Activated T-cell treated with anti-CD3 and anti-CD28 coated beads, Interleukin-2, amount 50 U/mL, for 1 hour (primary cell): Measurements from ENCODE around the gene HOXA4.

Experiments
- DNase-seq: peaks from one replicate; pipeline ENCODE4 v3.0.0-alpha.2; 2020

Gene HOXA4

DNA sequence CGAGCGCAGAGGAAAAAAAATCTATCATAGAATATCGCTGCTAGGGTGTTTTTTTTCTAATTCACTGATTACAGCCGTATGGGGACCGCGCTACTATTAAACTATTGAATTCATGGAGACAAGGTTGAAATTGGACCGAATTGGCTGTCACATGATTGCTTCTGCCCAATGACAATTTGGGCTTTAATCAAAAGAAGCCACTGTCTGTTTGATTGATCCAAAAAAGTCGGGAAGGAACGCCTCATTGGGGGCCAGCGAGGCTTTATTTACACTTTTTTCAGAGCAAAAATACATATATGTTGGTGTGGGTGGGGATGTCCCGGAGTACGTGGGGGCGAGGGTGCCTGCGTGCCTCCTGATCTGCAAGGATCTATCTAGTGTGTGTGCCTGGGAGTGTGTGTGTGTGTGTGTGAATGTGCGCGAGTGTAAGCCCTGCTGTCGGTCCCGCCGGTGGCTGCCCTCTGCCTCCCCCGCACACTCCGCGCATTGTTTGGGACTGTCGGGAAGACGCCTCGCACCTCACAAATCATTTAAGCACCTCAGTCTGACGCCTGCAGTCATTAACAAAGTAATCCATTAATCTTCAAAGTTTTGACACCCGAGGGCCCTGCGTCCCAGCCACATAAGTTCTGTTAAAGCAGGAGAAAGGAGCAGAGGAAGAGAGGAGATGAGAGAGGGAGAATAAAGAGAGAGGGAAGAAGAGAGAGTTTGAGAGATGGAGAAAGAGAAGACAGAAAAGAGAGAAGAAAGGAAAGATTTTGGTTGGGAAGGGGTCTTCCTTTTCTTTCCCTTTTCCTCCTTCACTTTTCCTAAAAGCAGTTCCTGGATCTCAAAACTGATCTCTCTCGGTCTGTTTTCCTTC is 27.7 kb downstream of the HOXA4 start, which contains the start of gene HOXA2:
Gene HOXA2 (minus strand): TSS at position 103 of the 862 bp plus-strand sequence. CDS start 183 bp downstream, outside the sequence.
- DNase-seq, result no peak

- no peak for DNase-seq
These were observed 28.5 kb downstream of the HOXA4 start for GRCh38 chr7:27101957-27102580.

DNA sequence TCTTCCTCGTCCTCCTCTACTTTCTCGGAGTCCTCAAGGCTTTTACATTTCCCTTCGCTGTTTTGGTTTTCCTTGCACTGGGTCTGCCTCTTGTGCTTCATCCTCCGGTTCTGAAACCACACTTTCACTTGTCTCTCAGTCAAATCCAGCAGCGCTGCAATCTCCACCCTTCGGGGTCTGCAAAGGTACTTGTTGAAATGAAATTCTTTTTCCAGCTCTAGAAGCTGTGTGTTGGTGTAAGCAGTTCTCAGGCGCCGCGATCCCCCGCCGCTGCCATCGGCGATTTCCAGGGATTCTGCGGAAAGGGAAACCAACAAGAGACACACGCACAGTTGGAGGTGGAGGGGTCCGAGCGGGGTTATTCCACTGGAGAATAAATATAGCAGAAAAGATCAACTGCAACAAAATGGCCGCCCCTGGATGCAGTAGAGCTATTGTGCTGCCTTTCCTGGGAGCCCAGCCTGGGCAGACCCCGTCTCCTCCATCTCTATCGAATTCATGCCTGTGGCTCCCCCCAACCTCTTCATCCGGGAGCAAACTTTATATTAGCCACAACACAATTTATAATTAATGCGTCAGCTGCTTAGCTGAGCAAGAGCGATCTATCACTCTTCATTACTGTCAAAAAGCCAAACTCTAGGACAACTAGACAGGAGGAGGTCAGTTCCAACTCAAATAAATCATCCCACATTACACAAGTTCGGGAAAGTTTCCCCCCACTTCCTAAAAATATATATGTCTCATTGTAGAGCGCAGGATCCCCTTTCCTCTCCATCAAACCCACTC is 29.2 kb downstream of the HOXA4 start:
- no peak for DNase-seq

- DNase-seq, result no peak
These were observed 29.8 kb downstream of the HOXA4 start for GRCh38 chr7:27100694-27101170.

DNA sequence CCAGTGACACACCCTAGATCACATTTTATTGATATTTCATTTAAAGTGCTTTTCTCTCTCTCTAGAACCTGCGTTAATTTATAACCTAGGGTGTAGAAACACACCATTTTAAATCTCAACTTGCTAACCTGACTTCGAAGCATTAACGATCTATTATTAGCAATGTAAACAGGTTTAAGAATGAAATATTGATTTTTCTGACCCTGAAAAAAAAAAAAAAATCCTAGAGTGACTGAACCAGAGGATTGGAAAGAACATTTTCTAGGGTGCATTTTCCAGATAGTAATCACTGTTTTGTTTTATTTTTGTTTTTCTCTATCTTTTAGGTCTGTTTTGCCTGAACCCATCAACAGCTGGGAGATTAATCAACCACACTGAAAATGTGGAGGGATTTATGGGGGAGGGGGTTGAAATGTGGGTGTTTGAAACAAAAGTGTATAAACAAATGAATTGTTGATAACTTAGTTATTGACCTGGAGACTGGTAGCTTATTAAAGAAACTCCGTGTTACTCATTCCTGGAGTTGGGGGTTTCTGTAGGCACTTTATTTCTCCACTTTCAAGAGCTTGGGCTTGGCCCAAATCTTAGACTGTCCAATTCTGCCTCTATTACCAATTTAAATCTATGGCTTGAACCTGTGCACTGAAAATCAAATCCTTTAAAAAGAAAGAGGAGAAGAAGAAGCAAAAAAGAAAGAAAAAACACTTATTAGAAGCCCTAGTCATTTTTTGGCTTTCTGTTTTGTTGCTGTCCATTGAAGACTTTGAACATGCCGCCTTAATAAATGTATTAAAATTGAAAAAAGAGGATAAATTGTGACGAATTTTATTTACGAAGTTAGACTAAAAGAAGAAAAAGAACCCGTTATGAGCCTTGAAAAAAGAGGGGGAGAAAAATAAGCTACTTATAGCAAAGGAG is 30.8 kb downstream of the HOXA4 start:
- no peak for DNase-seq

DNA sequence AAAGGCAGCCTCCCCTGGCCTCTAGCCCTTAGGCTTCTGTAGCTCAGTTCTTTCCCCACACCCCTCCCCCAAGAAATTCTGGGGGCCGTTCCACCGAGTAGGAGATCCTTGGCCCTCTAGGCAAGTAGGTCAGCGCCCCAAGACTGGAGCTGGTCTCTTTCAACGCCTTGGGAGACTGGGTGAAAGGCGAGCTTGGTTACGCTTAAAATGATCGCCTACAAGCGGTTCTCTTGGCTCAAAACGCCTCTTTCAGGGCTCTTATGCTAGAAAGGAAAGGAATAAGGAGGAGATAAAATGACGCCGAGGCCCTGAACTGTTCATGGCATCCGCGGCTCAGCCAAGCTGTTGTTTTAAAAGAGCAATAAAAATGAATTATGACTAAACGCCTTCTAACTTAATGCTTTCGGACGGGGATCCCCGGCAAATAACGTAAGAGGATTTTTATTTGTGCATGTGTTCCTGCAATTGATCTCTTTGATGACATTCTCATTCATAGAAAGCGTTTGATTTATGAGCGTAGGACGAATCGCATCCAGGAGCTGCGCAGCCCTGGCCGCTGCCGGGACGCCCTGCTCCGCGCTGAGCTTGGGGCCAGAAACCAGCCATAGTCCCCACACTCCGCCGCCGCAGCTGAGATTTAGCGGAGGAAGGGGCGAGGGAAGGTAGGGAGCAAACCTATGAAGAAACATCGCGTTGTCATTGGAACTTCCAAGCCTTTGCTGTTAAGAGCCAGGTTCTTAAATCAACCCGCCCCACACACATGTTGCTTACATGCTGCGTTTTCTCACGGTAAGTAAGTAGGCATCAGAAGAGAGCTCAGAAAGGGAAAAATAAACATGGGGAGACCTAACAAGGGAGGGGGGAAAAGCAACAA is 31.7 kb downstream of the HOXA4 start:
- DNase-seq, result no peak

DNA sequence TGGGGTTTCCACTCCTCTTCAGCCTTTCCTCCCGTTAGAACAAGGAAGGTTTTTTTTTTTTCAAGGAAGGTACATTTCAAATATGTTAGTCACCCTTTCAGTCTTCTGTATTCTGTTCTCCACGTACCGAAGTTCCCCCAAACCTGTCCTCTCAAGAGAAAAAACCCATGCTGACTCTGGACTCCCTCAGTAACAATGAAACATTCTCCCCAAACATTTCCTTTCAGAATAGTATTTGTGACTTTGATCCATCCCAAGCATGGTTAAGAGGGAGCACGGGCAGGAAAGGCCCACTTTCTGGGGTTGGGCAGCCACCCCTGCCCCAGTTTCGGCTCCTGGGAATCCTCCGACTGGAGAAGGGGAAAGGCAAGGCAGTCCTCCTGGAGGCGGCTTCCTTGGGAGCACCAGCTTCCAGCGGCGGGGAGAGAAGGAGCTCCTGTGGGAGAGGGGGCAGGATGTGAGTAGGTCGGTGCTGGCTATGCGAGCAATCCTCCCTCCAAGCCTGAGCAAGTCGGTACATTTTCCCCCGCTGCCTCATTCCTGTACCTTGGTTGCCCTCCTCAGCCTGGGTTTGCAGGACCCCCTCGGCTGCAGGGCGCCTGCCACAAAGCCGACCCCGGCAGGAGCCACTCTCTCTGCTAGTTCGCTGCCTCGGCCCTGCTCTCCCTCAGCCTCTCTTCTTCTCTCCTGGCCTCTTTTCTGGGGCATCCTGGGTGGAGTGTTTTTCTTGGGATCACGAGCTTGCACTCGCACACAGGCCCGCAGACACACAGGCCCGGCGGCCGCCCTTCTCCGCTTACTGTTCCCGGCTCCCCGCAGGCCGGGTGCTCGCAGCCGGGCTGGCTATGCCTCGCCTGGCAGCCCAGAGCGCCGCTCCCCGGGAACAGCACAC is 32.6 kb downstream of the HOXA4 start:
- no peak for DNase-seq

DNA sequence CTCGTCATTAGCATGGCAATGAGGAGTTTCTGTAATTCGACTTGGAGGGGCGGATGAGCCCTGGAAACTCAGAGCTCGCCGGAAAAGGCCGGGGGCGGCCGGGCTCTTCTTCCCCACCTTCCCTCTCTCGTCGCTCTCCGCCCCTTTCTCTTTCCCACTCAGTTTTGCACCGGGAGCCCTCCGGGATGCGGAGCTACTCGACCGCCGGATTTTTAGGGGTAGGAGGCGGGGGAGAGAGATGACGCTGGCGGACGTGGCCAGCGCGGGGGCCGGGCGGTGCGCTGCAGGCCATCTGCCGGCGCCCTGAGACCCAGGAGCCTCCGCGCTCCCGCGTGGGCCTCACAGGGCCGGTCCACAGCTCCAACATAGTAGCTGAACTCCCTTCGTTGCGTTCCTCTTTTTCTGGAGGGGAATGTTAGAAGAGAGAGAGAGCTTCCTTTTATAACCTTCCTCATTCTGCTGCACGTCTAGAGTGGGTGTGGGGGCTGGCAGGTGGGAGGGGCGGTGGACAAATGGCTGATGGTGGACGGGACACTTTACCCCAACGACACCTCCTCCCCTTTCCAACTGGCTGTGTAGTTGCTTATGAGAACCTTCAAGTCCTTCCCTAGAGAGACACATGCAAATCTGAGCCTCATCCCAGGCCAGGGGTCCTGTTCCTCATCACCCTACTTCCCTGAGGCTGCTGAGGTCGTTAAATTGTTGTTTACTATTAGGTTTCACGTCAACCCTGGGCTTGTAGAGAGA is 33.6 kb downstream of the HOXA4 start:
- DNase-seq, result no peak

DNA sequence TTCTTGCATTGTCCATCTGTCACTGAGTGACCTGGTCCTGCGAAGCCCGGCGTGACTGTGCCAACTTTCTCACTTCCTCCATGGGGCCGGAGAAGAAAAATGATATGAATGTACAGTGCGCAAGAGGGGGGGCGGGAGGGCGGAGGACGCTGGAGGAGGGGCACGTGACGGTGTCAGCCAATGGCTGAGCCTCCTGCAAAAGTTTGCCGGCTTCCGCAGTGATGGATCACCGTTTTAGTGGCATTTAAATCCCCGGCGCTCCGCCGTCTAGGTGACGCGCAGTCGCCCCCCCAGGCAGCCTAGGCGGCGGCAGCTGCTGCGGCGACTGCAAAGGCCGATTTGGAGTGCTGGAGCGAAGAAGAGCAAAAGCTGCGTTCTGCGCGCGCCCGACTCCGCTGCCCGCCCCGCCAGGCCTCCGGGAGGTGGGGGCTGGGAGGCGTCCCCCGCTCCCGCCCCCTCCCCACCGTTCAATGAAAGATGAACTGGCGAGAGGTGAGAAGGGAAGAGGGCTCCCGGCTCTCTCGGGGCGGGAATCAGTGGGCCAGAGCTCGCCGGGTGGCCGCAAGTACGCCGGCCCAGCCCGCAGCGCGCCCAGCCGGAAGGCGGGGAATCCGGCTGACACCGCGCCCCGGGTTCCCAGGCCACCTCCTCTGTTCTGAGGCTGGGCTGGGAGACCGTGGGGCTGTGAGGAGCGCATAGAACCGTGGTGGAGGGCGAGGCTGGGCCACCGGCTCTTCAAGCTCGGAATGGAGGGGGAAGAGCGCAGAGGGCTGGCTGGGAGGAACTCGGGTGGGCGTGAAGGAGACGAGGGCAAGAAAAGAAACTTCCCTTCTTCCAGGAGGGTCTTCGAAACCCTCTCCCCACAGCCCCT is 34.4 kb downstream of the HOXA4 start, which contains the start of gene HOXA1:
Gene HOXA1 (minus strand): TSS at position 104 of the 871 bp plus-strand sequence. CDS start 88 bp downstream, at position 16.
- peak; percentile 72 for DNase-seq

DNA sequence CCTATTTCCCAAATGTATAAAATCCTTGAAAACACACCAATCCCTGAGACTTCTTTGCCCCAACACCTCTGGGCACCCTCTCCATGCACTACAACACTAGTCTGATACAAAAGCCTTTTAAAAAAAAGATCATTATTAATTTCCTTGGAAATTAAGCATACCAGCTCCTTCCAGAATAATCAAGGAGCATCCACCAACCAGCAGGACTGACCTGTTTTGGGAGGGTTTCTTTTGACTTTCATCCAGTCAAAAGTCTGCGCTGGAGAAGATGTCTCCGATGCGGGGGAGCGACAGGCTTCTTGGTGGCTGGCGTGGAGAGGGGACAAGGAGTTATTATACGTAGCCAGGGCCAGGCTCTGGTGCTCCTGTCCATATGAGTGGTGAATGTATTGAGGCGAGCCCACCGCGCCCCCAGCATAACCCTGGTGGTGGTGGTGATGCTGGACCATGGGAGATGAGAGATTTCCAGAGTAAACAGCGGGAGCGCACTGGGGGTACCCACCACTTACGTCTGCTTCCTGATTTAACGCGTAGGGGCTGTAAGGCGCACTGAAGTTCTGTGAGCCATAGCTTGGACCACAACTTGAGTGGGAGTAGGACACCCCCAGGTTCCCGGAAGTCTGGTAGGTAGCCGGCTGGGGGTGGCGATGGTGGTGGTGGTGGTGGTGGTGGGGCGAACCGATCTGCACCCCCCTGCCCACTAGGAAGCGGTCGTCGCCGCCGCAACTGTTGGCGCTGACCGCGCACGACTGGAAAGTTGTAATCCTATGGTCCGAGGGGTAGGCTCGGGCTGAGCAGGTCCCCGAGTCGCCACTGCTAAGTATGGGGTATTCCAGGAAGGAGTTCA is 35.3 kb downstream of the HOXA4 start:
- peak; percentile 32 for DNase-seq

DNA sequence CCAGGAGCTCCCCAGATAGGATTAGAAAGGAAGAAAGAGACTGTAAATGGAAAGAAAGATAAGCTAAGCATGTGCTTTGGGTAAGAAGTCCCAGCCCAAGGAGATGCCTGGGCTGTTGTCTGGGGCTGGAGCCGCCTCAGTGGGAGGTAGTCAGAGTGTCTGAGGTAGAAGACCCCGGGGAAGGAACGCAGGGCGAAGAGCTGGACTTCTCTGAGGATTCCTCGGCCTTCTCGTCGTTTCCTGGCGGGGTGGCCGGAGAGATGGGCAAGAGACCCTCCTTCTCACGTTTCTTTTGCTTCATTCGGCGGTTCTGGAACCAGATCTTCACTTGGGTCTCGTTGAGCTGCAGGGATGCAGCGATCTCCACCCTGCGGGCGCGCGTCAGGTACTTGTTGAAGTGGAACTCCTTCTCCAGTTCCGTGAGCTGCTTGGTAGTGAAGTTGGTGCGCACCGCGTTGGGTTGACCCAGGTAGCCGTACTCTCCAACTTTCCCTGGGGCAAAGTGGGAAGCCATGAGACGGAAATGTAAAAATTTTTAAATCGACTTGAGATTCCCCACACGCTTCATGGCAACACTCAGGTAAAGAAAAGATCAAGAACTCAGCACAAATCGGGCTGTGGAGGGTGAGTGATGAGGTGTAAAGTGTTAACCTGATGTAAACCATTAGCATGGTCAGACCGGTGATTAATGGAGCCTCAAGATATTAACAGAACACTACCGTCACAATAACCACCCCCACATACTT is 36.1 kb downstream of the HOXA4 start:
- DNase-seq, result no peak

GRCh38 chr7:27093184-27093895 is 37.2 kb downstream of the HOXA4 start:
- DNase-seq, result no peak

GRCh38 chr7:27092819-27093110 is 37.8 kb downstream of the HOXA4 start:
- DNase-seq, result no peak

GRCh38 chr7:27091941-27092818 is 38.4 kb downstream of the HOXA4 start:
- no peak for DNase-seq

DNA sequence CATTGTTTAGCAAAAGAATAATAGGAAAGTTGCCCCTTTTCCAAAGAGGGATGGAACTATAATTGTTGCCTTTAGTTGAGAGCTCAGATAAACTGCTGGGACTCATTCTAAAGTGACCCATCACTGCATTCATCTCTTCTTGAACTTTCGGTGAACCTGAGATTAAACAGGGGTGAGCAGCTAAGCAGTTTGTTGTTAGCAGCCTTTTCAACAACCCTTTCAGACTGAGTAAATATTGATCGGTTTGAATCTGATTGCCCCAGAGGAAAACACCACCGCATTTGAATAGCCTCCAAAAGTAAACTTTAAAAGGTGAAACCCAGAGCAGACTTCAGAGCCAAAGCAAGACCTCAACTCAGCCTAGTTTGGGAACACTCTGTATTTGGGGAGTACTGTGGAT is 39.5 kb downstream of the HOXA4 start:
- no peak for DNase-seq
